Limb (tissue), 2 donors: ENCODE measurements around the gene CYGB.

Experiments used
- DNase-seq, 2 donors: peaks; one replicate each; pipeline ENCODE4 v3.0.0-alpha.2; 2016; ENCODE audit errors: extremely low spot score in 2 of 2

Gene CYGB

GRCh38 chr17:76501827-76502307 lies 35.6 kb downstream of the CYGB start:
- DNase-seq: no peak

GRCh38 chr17:76501018-76501826 lies 36.3 kb downstream of the CYGB start, which contains the start of gene RHBDF2:
RHBDF2 (minus strand) TSS chr17:76501423; CDS start chr17:76481524, 19,899 bp downstream.
- DNase-seq: peak; percentile 27 to 87

- no peak for DNase-seq
These were observed 36.8 kb downstream of the CYGB start for GRCh38 chr17:76500747-76501017.

GRCh38 chr17:76500074-76500746 lies 37.3 kb downstream of the CYGB start:
- DNase-seq: no peak

GRCh38 chr17:76499267-76499667 lies 38.2 kb downstream of the CYGB start:
- DNase-seq: no peak

- DNase-seq: no peak
These were observed 38.6 kb downstream of the CYGB start for GRCh38 chr17:76498876-76499251.

GRCh38 chr17:76497979-76498875 lies 39.3 kb downstream of the CYGB start:
- DNase-seq: peak in 1 of 2 donors; percentile 77

- no peak for DNase-seq
These were observed 39.9 kb downstream of the CYGB start for GRCh38 chr17:76497699-76497978.

GRCh38 chr17:76496464-76496863 lies 41.0 kb downstream of the CYGB start:
- DNase-seq: no peak

- no peak for DNase-seq
These were observed 41.7 kb downstream of the CYGB start for GRCh38 chr17:76495663-76496400.

GRCh38 chr17:76493505-76494167 lies 43.9 kb downstream of the CYGB start:
- DNase-seq: no peak

- peak in 1 of 2 donors; percentile 18 for DNase-seq
These were observed 44.5 kb downstream of the CYGB start for GRCh38 chr17:76492989-76493501.

- no peak for DNase-seq
These were observed 45.2 kb downstream of the CYGB start for GRCh38 chr17:76492123-76492988.

- no peak for DNase-seq
These were observed 46.0 kb downstream of the CYGB start for GRCh38 chr17:76491271-76492122.

GRCh38 chr17:76490112-76490710 lies 47.3 kb downstream of the CYGB start:
- no peak for DNase-seq

- no peak for DNase-seq
These were observed 49.9 kb downstream of the CYGB start for GRCh38 chr17:76487451-76488192.

- no peak for DNase-seq
These were observed 51.9 kb downstream of the CYGB start for GRCh38 chr17:76485569-76485968.
